ENCODE measurements around the gene SNRPD3. TPM values are rescaled to one million over a fixed set of nuclear protein-coding genes. Genes with fewer than 3 reads are reported as not detected.

SNRPD3 gene
- total RNA-seq, 4 donors from 2014 or later: 63.8 to 110 (median 87.6) TPM

- H3K4me1 ChIP-seq: peaks cover 20 to 39% (median 29%) of the 10 kb centered on the region in 4 donors
- H3K36me3 ChIP-seq: no peaks in the 10 kb centered on the region
- peaks cover 0 to 4% (median 0%) of the 10 kb centered on the region in 4 donors for H3K27me3 ChIP-seq
- H3K9me3 ChIP-seq: no peaks in the 10 kb centered on the region
- TF ChIP-seq EP300 (IDR thresholded peaks at IDR 0.05): no peak
- TF ChIP-seq CTCF (IDR thresholded peaks at IDR 0.05): no peak
- no peak for TF ChIP-seq POLR2A (IDR thresholded peaks at IDR 0.05; ENCODE audit: low read depth)
- TF ChIP-seq POLR2AphosphoS5 (IDR thresholded peaks at IDR 0.05): no peak
- no peak overlapping the region for H3K4me3 ChIP-seq
- intact Hi-C loops (cut with DNase I): loop anchor here (10.0 kb wide), 1 partner anchor 167 kb away; no protein-coding TSS in a partner anchor
- no peak for DNase-seq (ENCODE audit: extremely low spot score)
- WGBS: 74% methylated on average over 3 of the region's 3 CpGs
- no peak overlapping the region for H3K27ac ChIP-seq (replicated peaks in 1 of 4)
Measured at GRCh38 chr22:24512043-24512442, 43.8 kb upstream of the SNRPD3 start.

- TF ChIP-seq CTCF (IDR thresholded peaks at IDR 0.05) (no peak), POLR2AphosphoS5 (IDR thresholded peaks at IDR 0.05) (no peak), EP300 (IDR thresholded peaks at IDR 0.05) (no peak), POLR2A (IDR thresholded peaks at IDR 0.05; ENCODE audit: low read depth) (no peak)
- WGBS: 90% methylated on average over 9 of the region's 9 CpGs
- Histone ChIP-seq H3K27ac (replicated peaks in 1 of 4) (no peak overlapping the region), H3K4me1 (peaks cover 20 to 34% (median 28%) of the 10 kb centered on the region in 4 donors), H3K9me3 (no peaks in the 10 kb centered on the region), H3K27me3 (peaks cover 0 to 4% (median 0%) of the 10 kb centered on the region in 4 donors), H3K36me3 (no peaks in the 10 kb centered on the region), H3K4me3 (no peak overlapping the region)
- DNase-seq (ENCODE audit: extremely low spot score): no peak
- intact Hi-C loops (cut with DNase I): loop anchor here (10.0 kb wide), 1 partner anchor 169 kb away; no protein-coding TSS in a partner anchor
Measured at GRCh38 chr22:24513378-24514240, 42.2 kb upstream of the SNRPD3 start.

- Histone ChIP-seq H3K4me1 (peaks cover 20 to 34% (median 28%) of the 10 kb centered on the region in 4 donors), H3K9me3 (no peaks in the 10 kb centered on the region), H3K27ac (replicated peaks in 1 of 4) (no peak overlapping the region), H3K36me3 (no peaks in the 10 kb centered on the region), H3K27me3 (peaks cover 0 to 4% (median 0%) of the 10 kb centered on the region in 4 donors), H3K4me3 (no peak overlapping the region)
- intact Hi-C loops (cut with DNase I): loop anchor here (10.0 kb wide), 1 partner anchor 170 kb away; no protein-coding TSS in a partner anchor
- TF ChIP-seq CTCF (IDR thresholded peaks at IDR 0.05): no peak
- WGBS: 77% methylated on average over 12 of the region's 14 CpGs
- DNase-seq (ENCODE audit: extremely low spot score): no peak
Measured at GRCh38 chr22:24514241-24515026, 41.4 kb upstream of the SNRPD3 start.

- DNase-seq (ENCODE audit: extremely low spot score): no peak
- Histone ChIP-seq H3K27ac (replicated peaks in 1 of 4) (no peak overlapping the region), H3K4me1 (peaks cover 20 to 34% (median 28%) of the 10 kb centered on the region in 4 donors), H3K36me3 (no peaks in the 10 kb centered on the region), H3K4me3 (no peak overlapping the region), H3K27me3 (peaks cover 0 to 4% (median 0%) of the 10 kb centered on the region in 4 donors), H3K9me3 (no peaks in the 10 kb centered on the region)
- intact Hi-C loops (cut with DNase I): loop anchor here (10.0 kb wide), 1 partner anchor 170 kb away; no protein-coding TSS in a partner anchor
- no peak for TF ChIP-seq CTCF (IDR thresholded peaks at IDR 0.05)
- no peak for TF ChIP-seq POLR2A (IDR thresholded peaks at IDR 0.05; ENCODE audit: low read depth)
- no peak for TF ChIP-seq POLR2AphosphoS5 (IDR thresholded peaks at IDR 0.05)
- TF ChIP-seq EP300 (IDR thresholded peaks at IDR 0.05): no peak
- WGBS: 98% methylated on average over 8 of the region's 8 CpGs
Measured at GRCh38 chr22:24515027-24515338, 40.8 kb upstream of the SNRPD3 start.
